Measurements from ENCODE around the gene C2orf72. TPM values are rescaled to one million over a fixed set of nuclear protein-coding genes. Genes with fewer than 3 reads are reported as not detected.

Gene C2orf72
- total RNA-seq, 1 experiment from 2014 or later: 3.2 TPM

- H3K36me3 ChIP-seq (ENCODE audit: control insufficient read depth, insufficient read depth, low read length): peaks cover 68% of the 10 kb centered on the region
- no peak overlapping the region for H3K4me3 ChIP-seq (ENCODE audit: low read depth in 2 of 2, low read length in 2 of 2)
- CTCF ChIA-PET: no interaction called here
- intact Hi-C loops (cut with micrococcal nuclease; ENCODE audit: unreplicated experiment): no loop called here
- DNase-seq (ENCODE audit: low read depth, low spot score) (no peak), ATAC-seq (peak; percentile 97)
- POLR2A ChIA-PET: no interaction called here
- H3K4me1 ChIP-seq (ENCODE audit: control insufficient read depth, insufficient read depth, low read length): peaks cover 11% of the 10 kb centered on the region
- no peak for TF ChIP-seq TCF7L2 (IDR thresholded peaks at IDR 0.05; ENCODE audit: low read depth, low read length)
- TF ChIP-seq CTCF (IDR thresholded peaks at IDR 0.05): no peak
- no peak for TF ChIP-seq REST (IDR thresholded peaks at IDR 0.05; ENCODE audit: insufficient read depth in 1 of 2, low read depth in 2 of 2, low read length in 1 of 2)
- H3K27me3 ChIP-seq (ENCODE audit: control insufficient read depth, insufficient read depth, low read length): no peaks in the 10 kb centered on the region
- in situ Hi-C loops (cut with HindIII; ENCODE audit: low pct_unique_long_range_greater_than_20kb, low sequenced_read_pairs): no loop called here
- H3K27ac ChIP-seq (ENCODE audit: low read length): peak overlapping the region; percentile 42; the same call in 1 of the 2 replicates
- no peaks in the 10 kb centered on the region for H3K9me3 ChIP-seq (ENCODE audit: control insufficient read depth, insufficient read depth, low read depth, low read length)
- no TSS peak for BruUV-seq (replicated peaks)
Measured at GRCh38 chr2:231068525-231069222, 31.4 kb downstream of the C2orf72 start.

- no peak overlapping the region; the same call in 1 of the 2 replicates for H3K27ac ChIP-seq (ENCODE audit: low read length)
- peaks cover 63% of the 10 kb centered on the region for H3K36me3 ChIP-seq (ENCODE audit: control insufficient read depth, insufficient read depth, low read length)
- H3K4me3 ChIP-seq (ENCODE audit: low read depth in 2 of 2, low read length in 2 of 2): no peak overlapping the region
- POLR2A ChIA-PET: no interaction called here
- H3K4me1 ChIP-seq (ENCODE audit: control insufficient read depth, insufficient read depth, low read length): peaks cover 11% of the 10 kb centered on the region
- no peaks in the 10 kb centered on the region for H3K9me3 ChIP-seq (ENCODE audit: control insufficient read depth, insufficient read depth, low read depth, low read length)
- ATAC-seq (peak; percentile 75), DNase-seq (ENCODE audit: low read depth, low spot score) (no peak)
- in situ Hi-C loops (cut with HindIII; ENCODE audit: low pct_unique_long_range_greater_than_20kb, low sequenced_read_pairs) (no loop called here), intact Hi-C loops (cut with micrococcal nuclease; ENCODE audit: unreplicated experiment) (no loop called here)
- CTCF ChIA-PET: no interaction called here
- no peak for TF ChIP-seq SIN3A (IDR thresholded peaks at IDR 0.05; ENCODE audit: borderline replicate concordance, insufficient read depth, low read depth, low read length)
- no peak for TF ChIP-seq CTCF (IDR thresholded peaks at IDR 0.05)
- TF ChIP-seq POLR2AphosphoS5 (IDR thresholded peaks at IDR 0.05; ENCODE audit: low read depth, low read length): no peak
- no peak for TF ChIP-seq TCF7L2 (IDR thresholded peaks at IDR 0.05; ENCODE audit: low read depth, low read length)
- no TSS peak for BruUV-seq (replicated peaks)
- no peaks in the 10 kb centered on the region for H3K27me3 ChIP-seq (ENCODE audit: control insufficient read depth, insufficient read depth, low read length)
Measured at GRCh38 chr2:231069379-231070054, 32.2 kb downstream of the C2orf72 start.

Measured in Panc1 (cell line).